CD4-positive, alpha-beta T cell (primary cell): ENCODE data around the gene OSBPL6. TPM values are rescaled to one million over a fixed set of nuclear protein-coding genes. Genes with fewer than 3 reads are reported as not detected.

ENCODE experiments used
- ATAC-seq: fragments of 200-7000 bp; cut with Tn5 transposase; one replicate; pipeline ENCODE4 v1.10.0; 2022; ENCODE audit warnings: mild to moderate bottlenecking; ENCODE audit not compliant: poor library complexity
- CTCF ChIA-PET: fragments of 350-600 bp; sonication (Branson Sonifier 250); formaldehyde crosslinking; loops from one replicate; lab custom pipeline; 2021; ENCODE audit warnings: antibody characterized with exemption, inconsistent platforms; lab: Charles Lee
- POLR2A ChIA-PET: fragments of 350-600 bp; sonication (Branson Sonifier 250); formaldehyde crosslinking; loops from one replicate; lab custom pipeline; 2021; ENCODE audit warnings: antibody characterized with exemption, inconsistent platforms; lab: Charles Lee
- DNase-seq, 14 experiments: peaks; one replicate each; pipeline ENCODE4 v3.0.0-alpha.2; 2013 to 2020; ENCODE audit warnings: mixed read lengths in 2 of 14
- H3K27ac ChIP-seq, 2 donors: one replicate each; pipeline versions ENCODE4 v1.5.1 to v1.7.0; 2013; ENCODE audit warnings: low read length in 2 of 2, low read depth in 1 of 2, mild to moderate bottlenecking in 1 of 2
- H3K27me3 ChIP-seq, 2 experiments: 1 replicate in 1 of 2; 2 replicates in 1 of 2; pipeline versions ENCODE4 v1.6.1 to v1.7.0; 2013; ENCODE audit warnings: low read length in 2 of 2, control low read depth in 1 of 2, mild to moderate bottlenecking in 1 of 2, moderate library complexity in 1 of 2; ENCODE audit not compliant: insufficient read depth in 2 of 2, control insufficient read depth in 1 of 2
- H3K36me3 ChIP-seq: one replicate; pipeline ENCODE4 v1.6.1; 2013; ENCODE audit warnings: low read length, control low read depth; ENCODE audit not compliant: insufficient read depth
- H3K4me1 ChIP-seq: one replicate; pipeline ENCODE4 v1.6.1; 2013; ENCODE audit warnings: low read length, control low read depth; ENCODE audit not compliant: insufficient read depth
- H3K4me3 ChIP-seq: one replicate; pipeline ENCODE4 v1.5.1; 2013; ENCODE audit warnings: mild to moderate bottlenecking, low read length, moderate library complexity
- H3K9me3 ChIP-seq, 2 experiments: 1 replicate in 1 of 2; 2 replicates in 1 of 2; pipeline versions ENCODE4 v1.6.1 to v1.7.0; 2013; ENCODE audit warnings: low read length in 2 of 2, mild to moderate bottlenecking in 2 of 2, control low read depth in 1 of 2, moderate library complexity in 1 of 2; ENCODE audit not compliant: control insufficient read depth in 1 of 2, insufficient read depth in 1 of 2
- H3K27ac Mint-ChIP-seq: one replicate; pipeline ENCODE4 v1.8.0; 2020; ENCODE audit warnings: mixed read lengths
- H3K27me3 Mint-ChIP-seq: one replicate; pipeline ENCODE4 v1.8.0; 2021; ENCODE audit warnings: mixed read lengths
- H3K36me3 Mint-ChIP-seq: one replicate; pipeline ENCODE4 v1.8.0; 2021; ENCODE audit warnings: low read depth, mixed read lengths
- H3K4me1 Mint-ChIP-seq: one replicate; pipeline ENCODE4 v1.8.0; 2021; ENCODE audit warnings: low read depth, mixed read lengths
- H3K4me3 Mint-ChIP-seq: one replicate; pipeline ENCODE4 v1.8.0; 2020; ENCODE audit warnings: mild to moderate bottlenecking, mixed read lengths
- H3K9me3 Mint-ChIP-seq: one replicate; pipeline ENCODE4 v1.8.0; 2020; ENCODE audit warnings: mixed read lengths
- CTCF ChIP-seq: fragments of 200-600 bp; IDR thresholded peaks from one replicate; pipeline ENCODE4 v1.8.0; 2022; ENCODE audit warnings: antibody characterized with exemption, mild to moderate bottlenecking
- intact Hi-C, 2 experiments: fragments of 100-400 bp; cut with DNase I in 1 of 2; cut with micrococcal nuclease in 1 of 2; formaldehyde crosslinking; loops; one replicate each; pipeline versions ENCODE4 v1.15.1 to v1.9.0; 2023 to 2025; cut with DNase I, micrococcal nuclease
- polyA plus RNA-seq, 2 donors: library from polyadenylated mRNA; unstranded; fragments of 120-200 nt; gene quantifications; one replicate each; pipeline ENCODE4 v1.2.1, GENCODE V29; 2013
- total RNA-seq, 174 experiments: library from RNA in 2 of 174; stranded (reverse) in 2 of 174; gene quantifications; one replicate each; pipeline ENCODE4 v1.2.3 and lab custom pipeline; 2021 to 2026

Gene OSBPL6
- total RNA-seq (under 1 TPM; 0.08 to 0.11 TPM), total RNA-seq (lab: John Stamatoyannopoulos, UW) (0 to 4.5 (median 0.85) reads per million in 172 experiments)
- polyA plus RNA-seq (2013, experiment 1 of 2) = 0.05 TPM
- polyA plus RNA-seq (2013, experiment 2 of 2) = 0.14 TPM

- POLR2A ChIA-PET = no interaction called here
- Histone ChIP-seq H3K9me3 (peaks cover 0 to 6% of the 10 kb centered on the region in 2 experiments), H3K27me3 (peaks cover 24 to 49% of the 10 kb centered on the region in 2 experiments), H3K4me3 (peak within 1 kb of the TSS; percentile 39), H3K4me1 (peaks cover 13% of the 10 kb centered on the region), H3K36me3 (no peaks in the 10 kb centered on the region), H3K27ac (no peak within 1 kb of the TSS)
- H3K4me3 Mint-ChIP-seq = peak within 1 kb of the TSS; percentile 83
- ATAC-seq (peak; percentile 77), DNase-seq (peak; percentile 8 to 71 (median 42))
- H3K27ac Mint-ChIP-seq = no peak within 1 kb of the TSS
- no peak for TF ChIP-seq CTCF
- no peaks in the 10 kb centered on the region for H3K36me3 Mint-ChIP-seq
- no peaks in the 10 kb centered on the region for H3K9me3 Mint-ChIP-seq
- intact Hi-C loops = no loop called here
- H3K27me3 Mint-ChIP-seq = peaks cover 57% of the 10 kb centered on the region
- CTCF ChIA-PET = no interaction called here
- peaks cover 15% of the 10 kb centered on the region for H3K4me1 Mint-ChIP-seq
Measured at GRCh38 chr2:178193823-178194599, at the start of gene OSBPL6. Gene OSBPL6 (plus strand): TSS chr2:178194512. CDS start chr2:178306185, 111,673 bp downstream.

GRCh38 chr2:178152033-178152432 is 42.3 kb upstream of the OSBPL6 start:
- H3K4me1 ChIP-seq = no peaks in the 10 kb centered on the region
- H3K36me3 ChIP-seq = no peaks in the 10 kb centered on the region
- no peak for DNase-seq
- ATAC-seq = no peak
- Mint-ChIP-seq H3K4me1 (no peaks in the 10 kb centered on the region), H3K27me3 (peaks cover 44% of the 10 kb centered on the region), H3K4me3 (no peak overlapping the region), H3K36me3 (no peaks in the 10 kb centered on the region), H3K27ac (no peak overlapping the region), H3K9me3 (no peaks in the 10 kb centered on the region)
- H3K4me3 ChIP-seq = no peak overlapping the region
- peaks cover 0 to 3% of the 10 kb centered on the region in 2 experiments for H3K9me3 ChIP-seq
- CTCF ChIA-PET = no interaction called here
- POLR2A ChIA-PET = interaction anchor here (0.7 kb wide), 1 partner anchor 9 kb away, joined by 3 read pairs; no protein-coding TSS in a partner anchor
- peaks cover 8 to 16% of the 10 kb centered on the region in 2 experiments for H3K27me3 ChIP-seq
- TF ChIP-seq CTCF = no peak
- intact Hi-C loops = no loop called here
- H3K27ac ChIP-seq = no peak overlapping the region

GRCh38 chr2:178152542-178152941 is 41.8 kb upstream of the OSBPL6 start:
- Histone ChIP-seq H3K9me3 (peaks cover 0 to 3% of the 10 kb centered on the region in 2 experiments), H3K36me3 (no peaks in the 10 kb centered on the region), H3K4me1 (no peaks in the 10 kb centered on the region), H3K27me3 (peaks cover 4 to 13% of the 10 kb centered on the region in 2 experiments), H3K4me3 (no peak overlapping the region), H3K27ac (no peak overlapping the region)
- Mint-ChIP-seq H3K36me3 (no peaks in the 10 kb centered on the region), H3K27ac (no peak overlapping the region), H3K4me3 (no peak overlapping the region), H3K4me1 (no peaks in the 10 kb centered on the region), H3K9me3 (no peaks in the 10 kb centered on the region), H3K27me3 (peaks cover 44% of the 10 kb centered on the region)
- ChIA-PET CTCF (no interaction called here), POLR2A (interaction anchor here (0.7 kb wide), 1 partner anchor 9 kb away, joined by 3 read pairs; no protein-coding TSS in a partner anchor)
- intact Hi-C loops = no loop called here
- no peak for ATAC-seq
- no peak for TF ChIP-seq CTCF
- no peak for DNase-seq
